Measurements from ENCODE around the gene SPRR1B.

GRCh38 chr1:153025797-153026196 is 5.2 kb upstream of the SPRR1B start:
- TF ChIP-seq CTCF (conservative IDR thresholded peaks at IDR 0.05) (no peak), EZH2 (IDR thresholded peaks at IDR 0.05; ENCODE audit: low read depth) (no peak)

Measured in PC-9 (cell line).